Activated effector memory CD4-positive, alpha-beta T cell treated with anti-CD3 and anti-CD28 coated beads, Interleukin-2, amount 50 U/mL, for 16 hours (primary cell): ENCODE results near the gene DNAJA2.

ENCODE experiments used
- DNase-seq: peaks from one replicate; pipeline ENCODE4 v3.0.0-alpha.2; 2020

Gene DNAJA2

DNA sequence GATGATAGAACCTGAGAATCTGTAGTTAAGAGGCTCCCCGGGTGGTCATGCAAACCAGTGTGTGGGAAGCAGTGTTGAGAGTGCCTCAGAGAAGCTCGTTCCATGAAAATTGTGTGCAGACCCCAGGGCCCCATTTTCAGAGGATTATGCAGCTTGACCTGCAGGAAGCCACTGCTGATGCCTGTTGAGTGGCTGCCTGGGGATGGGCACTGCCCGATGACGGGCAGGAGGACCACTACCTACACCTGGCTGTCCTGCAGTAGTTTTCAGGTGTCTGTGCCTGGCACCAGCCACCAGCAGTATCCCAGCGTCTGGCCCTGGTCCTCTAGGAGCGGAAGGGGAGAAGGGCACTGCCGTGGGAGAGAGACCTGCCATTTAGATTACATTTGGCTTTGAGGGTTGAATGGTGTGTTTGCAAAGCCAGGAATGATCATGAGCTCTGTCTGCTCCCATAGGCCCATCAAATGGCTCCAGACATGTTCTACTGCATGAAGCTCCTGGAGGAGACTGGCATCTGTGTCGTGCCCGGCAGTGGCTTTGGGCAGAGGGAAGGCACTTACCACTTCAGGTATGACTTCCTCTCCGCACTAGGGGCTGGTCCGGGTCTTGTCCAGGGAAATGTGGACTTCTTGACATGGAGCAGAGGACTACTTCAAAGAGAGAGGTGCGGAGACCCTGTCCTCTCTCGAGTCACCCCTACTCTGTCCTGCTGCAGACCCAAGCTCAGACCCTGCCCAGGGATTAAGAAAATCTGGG, 46.8 kb downstream of the DNAJA2 start:
- DNase-seq: no peak

DNA sequence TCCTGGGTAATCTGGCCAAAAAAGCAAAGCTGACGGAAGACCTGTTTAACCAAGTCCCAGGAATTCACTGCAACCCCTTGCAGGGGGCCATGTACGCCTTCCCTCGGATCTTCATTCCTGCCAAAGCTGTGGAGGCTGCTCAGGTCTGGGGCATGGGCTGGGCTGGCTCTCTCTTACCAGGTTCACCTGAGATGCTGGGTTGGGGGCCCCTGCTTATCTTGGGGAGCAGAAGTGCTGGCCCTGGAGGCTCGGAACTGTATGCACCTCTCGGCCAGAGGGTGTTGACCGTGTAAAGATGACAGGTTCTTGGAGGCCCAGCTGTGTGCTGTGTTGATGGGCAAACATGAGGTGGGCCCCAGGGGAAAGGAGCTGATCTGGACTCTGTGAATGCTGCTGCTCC, 49.1 kb downstream of the DNAJA2 start:
- no peak for DNase-seq

DNA sequence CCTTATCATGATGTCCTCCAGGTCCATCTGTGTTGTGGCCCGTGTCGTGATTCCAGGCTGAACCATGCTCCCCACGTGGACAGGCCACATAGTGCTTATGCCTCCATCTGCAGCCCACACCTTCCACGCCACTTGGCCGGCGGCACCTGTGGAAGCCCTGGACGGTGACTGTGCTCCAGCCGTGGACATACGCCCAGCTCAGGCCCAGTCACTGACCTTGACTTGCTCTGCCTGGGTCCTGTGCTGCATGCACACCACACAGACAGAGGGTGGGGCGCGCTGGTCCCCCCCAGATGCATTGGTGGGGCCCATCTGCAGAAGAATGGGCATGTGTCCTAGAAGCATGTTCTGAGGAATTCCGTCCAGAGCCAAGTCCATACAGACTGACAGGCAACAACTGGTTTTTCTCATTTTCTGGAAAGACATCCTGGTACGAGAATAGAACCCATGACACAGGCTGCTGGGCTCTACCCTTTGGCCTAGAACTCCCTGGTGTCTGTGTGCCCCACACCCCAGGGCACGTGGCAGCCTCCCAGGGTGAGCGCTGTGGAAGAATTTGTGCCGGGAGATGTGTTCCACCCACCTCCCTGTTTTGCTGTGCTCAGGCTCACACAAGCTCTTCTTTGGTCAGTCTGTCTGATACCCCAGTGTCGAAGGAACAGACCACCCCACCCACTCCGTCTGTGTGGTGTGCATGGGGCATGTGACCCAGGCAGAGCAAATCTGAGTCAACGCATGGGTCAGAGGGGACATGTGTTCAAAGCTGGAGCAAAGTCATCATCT, 49.8 kb downstream of the DNAJA2 start:
- DNase-seq: no peak

DNA sequence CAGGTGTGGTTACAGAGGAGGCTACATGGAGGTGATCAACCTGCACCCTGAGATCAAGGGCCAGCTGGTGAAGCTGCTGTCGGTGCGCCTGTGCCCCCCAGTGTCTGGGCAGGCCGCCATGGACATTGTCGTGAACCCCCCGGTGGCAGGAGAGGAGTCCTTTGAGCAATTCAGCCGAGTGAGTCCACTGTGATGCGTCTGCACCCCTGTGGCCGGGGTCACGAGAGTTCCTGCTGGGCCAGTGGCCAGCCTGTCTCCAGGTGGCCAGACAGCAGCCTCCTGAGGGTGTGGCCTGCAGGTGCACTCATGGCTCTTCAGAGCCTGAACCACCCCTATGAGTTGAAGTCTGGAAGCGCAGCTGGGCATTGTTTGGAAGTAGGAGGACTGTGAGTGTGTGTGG, 51.2 kb downstream of the DNAJA2 start:
- DNase-seq: no peak

DNA sequence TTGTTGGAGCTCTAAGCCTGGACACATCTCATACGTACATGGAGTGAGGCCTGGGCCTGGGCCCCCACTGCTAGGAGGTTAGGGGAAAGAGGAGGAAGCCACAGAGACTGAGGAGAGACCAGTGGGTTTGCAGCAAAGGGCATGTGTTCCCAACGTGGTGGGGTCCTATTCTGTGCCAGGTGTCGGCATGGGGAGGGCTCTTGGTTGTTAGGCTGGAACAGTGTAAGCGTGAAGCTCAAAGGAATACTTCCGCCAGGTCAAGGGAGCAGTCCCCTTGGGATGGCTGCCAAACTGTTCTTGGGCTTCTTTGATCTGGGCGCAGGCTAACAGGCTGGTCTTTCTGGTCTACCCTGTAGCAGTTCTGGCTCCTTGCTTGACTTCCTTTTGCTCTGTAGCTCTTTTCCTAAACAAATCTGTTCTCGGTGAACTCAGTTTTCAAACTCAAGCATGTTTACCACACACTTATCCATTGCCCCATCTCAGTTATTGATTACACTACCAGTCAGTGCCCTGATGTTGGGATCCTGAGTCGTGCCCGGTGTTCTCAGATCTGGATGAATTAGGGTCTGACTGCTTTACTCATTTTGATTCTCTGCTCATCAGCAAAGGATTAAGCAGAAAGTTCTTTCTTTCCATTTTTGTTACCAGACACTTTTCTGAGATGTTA, 52.9 kb downstream of the DNAJA2 start:
- no peak for DNase-seq

DNA sequence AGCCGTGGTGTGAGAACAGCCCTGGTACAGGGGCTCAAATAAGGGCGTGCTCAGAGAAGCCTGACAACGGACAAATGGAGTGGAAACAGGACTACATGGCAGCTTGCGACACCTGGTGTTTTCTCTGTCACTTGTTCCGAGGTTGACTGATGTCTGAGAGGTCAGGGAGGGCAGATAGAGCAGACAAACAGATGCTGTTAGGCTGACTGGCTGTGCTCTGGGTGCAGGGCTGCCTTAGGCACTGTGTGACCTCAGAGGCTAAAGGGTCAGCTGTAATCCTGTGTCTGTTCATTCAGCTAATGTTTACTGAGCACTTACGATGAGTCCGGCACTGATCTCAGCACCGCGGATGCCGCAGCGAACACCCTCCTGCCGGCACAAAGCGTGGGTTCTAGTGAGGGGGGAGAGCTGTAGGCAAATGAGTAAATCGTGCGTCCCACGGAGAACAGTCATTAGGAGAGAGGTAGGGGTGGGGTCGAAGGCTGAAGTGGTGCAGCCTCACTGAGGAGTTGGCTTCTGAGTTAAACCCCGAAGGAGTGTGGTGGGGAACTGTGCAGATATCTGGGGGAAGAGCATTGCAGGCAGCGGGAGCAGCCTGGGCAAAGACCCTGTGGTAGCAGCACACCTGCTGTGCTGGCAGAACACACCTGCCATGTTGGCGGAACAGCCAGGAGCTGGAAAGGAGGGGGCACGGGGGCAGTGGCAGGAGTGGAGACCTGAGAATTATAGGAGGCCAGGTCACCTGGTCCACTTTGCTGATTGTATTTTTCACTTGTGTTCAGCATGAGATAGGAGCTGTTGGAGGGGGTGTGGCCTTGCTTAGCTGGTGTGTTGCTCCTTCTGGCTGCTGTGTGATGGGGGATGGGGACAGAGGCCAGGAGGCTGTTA, 54.3 kb downstream of the DNAJA2 start:
- no peak for DNase-seq

DNA sequence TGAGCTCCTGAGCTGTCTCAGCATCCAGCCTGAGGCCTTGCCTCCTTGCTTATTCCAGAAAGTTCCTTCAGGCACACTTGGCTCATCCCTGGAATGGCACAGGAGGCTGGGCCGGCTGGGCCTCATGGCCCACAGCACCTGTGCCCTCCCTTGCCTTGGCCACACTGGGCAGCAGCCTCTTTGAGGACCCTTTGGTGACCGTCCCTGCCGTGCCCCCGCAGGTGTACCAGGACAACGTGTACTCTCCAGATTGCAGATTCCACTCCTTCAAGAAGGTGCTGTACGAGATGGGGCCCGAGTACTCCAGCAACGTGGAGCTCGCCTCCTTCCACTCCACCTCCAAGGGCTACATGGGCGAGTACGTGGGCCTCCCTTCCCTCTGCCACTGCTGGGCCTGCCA, 55.1 kb downstream of the DNAJA2 start:
- DNase-seq: no peak

DNA sequence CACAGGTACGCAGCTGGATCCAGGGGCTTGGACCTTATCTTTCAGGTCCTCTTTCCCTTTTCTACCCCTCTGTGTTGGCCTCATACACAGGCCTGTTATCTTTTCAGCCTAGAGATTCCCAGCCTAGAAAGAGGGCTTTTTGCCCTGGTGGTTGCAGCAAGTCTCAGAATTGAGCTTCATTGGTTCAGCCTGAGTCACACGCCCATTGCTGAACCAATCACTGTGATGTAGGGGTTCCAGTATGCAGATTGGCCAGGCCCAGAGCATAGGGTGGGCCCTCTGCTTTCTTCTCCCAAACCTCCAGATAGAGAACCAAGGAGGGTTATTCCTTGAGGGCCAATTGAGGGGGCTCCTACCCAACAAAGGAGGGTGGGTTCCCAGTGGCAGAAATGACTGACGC, 56.5 kb downstream of the DNAJA2 start:
- no peak for DNase-seq

DNA sequence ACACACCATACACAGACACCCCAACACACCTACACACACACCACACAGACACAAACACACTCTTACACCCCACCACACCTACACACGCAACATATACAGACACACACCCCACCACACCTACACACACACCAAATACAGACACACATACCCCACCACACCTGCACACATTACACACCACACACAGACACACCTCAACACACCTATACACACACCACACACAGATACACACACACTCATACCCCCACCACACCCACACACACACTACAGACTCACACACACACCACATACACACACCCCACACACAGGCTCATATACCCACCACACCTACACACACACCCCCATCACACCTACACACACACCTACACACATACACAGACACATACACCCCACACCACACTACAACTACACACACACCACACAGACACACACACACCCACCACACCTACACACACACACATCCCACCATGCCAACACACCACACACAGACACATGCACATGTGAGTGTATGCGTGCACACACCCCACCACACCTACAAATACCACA, 57.9 kb downstream of the DNAJA2 start:
- no peak for DNase-seq

DNA sequence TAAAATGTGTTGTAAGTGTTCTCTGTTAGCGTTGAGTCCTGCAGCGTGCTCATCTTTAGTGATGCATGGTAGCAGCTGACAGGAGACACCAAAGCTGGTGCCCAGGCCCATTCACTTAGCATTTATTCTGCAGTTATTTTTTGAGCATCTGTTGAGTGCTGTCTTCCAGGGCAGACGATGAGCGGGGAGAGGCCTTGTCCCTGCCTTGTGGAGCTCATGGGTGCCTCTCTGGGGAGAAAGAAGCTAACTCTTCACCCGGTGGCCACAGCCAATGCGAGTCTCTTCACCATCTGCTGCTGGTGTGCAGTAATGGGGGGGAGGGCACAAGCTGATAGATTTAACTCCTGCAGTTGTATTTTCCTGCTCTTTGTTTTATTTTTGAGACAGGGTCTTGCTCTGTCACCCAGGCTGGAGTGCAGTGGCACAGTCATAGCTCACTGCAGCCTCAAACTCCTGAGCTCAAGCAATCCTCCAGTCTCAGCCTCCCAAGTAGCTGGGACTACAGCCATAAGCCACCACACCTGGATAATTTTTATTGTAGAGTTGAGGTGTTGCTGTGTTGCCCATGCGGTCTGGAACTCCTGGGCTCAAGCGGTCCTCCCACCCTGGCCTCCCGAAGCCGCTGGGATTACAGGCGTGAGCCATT, 58.8 kb downstream of the DNAJA2 start:
- no peak for DNase-seq

DNA sequence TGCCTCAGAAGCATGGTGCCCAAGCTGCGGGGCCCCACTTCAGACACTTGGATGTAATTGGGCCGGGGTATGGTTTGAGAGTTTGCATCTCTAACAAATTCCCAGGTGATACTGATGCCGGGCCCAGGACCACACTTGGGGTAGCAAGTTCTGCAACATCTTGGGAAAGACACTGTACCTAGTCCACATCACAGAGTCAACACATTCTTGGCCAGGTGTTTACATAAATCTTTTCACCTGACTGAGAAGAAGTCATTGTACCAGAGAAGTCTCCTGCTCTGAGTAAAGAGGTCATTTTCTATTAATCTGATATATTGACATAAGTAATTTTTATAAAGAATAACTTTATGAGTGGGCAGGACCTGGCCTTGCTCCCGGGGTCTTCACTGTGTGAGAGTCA, 61.8 kb downstream of the DNAJA2 start:
- DNase-seq: no peak

DNA sequence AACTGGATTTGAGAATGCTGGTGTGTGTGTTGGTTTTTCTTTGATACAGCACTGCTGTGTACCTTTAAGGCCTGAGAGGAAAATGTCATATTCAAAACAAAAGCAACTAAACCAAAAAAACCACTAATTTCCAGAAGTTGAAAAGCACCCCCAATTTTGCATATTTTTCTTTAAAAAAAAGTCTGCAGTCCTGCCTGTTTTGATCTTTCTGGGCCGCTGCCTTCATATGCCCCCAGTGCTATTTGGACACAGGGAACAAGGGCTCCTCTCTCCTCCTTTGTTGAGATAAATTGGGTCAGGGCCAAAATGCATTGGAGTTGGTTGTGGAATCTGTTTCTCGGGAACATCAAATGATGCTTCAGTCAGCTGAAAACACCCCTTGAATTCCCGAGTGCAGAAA, 62.4 kb downstream of the DNAJA2 start:
- no peak for DNase-seq

DNA sequence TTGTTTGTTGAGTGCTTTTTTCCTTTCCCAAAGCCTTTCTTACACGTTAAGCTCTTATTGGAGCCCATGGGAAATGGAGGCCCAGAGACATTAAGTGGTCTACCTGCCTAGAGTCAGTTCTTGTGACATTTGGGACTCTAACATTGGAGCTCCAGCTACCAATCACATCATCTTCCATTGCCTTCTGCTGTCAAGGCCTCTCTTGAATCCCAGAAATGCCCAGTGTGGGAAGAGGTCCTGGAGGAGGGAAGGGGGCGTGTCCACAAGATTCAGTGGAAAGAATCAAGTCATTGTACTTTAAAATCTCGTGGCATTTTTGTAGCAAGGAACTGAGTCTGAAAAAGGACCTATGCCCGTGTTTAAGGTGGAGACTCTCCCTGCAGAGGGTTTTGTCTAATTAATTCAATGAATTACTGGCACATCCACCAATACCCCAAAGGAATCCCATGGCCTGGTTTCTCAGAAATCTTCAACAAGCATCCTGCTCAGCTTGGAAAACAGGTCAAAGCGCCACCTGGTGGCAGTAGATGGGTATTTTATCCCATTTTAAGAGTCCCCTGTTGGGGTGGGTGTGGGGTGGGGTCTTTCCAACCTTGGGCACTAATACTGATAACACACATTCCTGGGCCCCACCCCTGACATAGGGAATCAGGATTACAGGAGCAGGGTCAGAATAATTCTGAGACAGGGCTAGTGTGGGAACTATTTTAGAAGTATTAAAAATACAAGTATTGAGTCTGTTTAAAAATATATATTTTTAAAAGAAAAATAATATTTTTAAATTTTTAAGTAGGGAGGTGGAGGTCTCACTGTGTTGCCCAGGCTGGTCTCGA, 64.7 kb downstream of the DNAJA2 start:
- DNase-seq: peak; percentile 87

DNA sequence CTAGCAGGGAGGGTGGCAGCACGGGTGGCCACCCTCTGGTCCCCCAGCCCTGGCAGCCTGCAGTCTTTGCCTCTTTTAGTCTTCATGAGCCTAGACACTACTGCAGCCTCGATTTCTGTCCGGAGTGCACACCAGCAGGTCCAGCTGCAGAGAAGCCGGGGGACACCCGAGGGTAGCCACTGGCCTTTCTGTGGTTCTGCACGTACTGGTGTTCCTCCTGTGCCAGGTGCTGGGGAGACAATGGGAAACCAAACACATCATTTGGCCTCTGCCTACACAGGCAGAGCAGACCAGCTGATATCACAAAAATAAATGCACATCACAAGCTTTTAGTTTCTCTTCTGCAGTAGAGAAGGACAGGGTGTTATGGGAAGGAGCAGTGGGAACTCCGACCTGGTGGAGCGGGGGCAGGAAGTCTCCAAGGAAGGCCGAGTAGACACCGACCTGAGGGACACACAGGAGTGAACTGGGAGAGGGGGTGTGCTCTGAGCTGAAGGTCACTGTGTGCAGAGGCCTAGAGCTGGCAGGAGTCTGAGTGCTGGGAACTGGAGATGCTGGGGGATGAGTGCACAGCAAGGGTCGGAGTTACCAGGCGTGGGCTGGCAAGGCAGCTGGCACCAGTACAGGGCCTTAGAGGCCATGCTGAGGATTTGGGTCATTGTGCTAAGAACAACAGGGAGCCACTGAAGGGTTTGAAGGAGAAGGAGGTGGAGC, 66.3 kb downstream of the DNAJA2 start:
- DNase-seq: no peak

DNA sequence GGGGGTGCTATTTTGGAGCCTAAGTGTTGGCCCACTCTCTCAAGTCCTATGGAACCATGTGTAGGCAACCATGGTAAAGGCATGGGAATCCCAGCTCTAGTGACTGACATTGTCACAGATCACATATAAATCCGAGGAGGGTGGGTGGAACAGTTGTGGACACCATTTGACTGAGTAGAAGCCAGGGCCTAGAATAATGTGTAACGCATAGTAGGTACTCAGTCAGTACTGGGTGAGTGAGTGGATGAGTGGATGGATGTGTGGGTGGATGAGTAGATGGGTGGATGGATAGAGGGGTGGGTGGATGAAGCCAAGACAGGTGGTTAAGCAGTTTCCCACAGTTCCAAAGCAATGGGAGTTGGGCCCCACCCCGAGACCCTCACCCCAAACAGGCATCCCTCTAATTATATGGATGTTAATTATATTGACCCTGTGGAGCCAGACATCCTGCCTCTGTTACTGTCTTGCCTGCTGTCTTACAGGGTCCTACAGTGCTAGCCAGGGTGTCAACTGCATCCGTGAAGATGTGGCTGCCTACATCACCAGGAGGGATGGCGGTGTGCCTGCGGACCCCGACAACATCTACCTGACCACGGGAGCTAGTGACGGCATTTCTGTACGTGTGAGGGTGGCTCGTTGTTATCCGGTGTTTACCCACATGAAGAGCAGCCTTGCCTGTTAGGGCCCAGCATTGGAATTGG, 67.0 kb downstream of the DNAJA2 start:
- no peak for DNase-seq
